GM18507 (cell line): Measurements from ENCODE around the gene IFT22.
"Not testable (repeated sequence)": the region's sequence is repeated elsewhere in the genome, so short reads cannot be mapped to it uniquely, and the experiment has no call there.

ENCODE experiments used
- DNase-seq: peaks from one replicate; pipeline ENCODE4 v3.0.0; 2011; ENCODE audit warnings: low read depth; ENCODE audit not compliant: insufficient read length; ENCODE audit errors: extremely low spot score
- FAIRE-seq: peaks from 2 replicates; lab custom pipeline; 2011; peaks lifted over from hg19 to GRCh38; lab: Jason Lieb, UNC

IFT22 gene

GRCh38 chr7:101287032-101287431, 34.6 kb downstream of the IFT22 start:
- FAIRE-seq = no peak

GRCh38 chr7:101285880-101286279, 35.7 kb downstream of the IFT22 start:
- not testable (repeated sequence) for FAIRE-seq

More at GRCh38 chr7:101287032-101287431, 34.6 kb downstream of the IFT22 start:
- no peak for DNase-seq

DNA sequence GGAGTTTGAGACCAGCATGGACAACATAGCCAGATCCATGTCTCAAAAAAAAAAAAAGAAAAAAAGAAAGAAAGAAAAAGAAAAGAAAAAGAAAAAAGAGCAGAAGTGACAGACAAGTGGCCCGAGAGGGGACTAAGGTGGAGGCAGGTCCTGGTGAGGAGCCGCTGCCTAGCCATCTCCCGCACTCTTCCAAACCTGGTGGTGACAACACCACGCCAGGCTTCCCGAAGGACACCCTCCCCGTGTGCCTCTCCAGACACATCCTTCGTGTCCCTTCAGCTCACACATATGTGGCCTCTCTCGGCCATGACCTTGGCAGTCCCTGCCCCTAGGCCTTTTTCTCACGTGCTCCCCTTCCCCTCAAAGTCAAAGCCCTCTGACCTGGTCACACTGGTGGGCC, 36.4 kb downstream of the IFT22 start:
- FAIRE-seq (no peak), DNase-seq (no peak)

More at GRCh38 chr7:101285880-101286279, 35.7 kb downstream of the IFT22 start:
- DNase-seq = not testable (repeated sequence)

DNA sequence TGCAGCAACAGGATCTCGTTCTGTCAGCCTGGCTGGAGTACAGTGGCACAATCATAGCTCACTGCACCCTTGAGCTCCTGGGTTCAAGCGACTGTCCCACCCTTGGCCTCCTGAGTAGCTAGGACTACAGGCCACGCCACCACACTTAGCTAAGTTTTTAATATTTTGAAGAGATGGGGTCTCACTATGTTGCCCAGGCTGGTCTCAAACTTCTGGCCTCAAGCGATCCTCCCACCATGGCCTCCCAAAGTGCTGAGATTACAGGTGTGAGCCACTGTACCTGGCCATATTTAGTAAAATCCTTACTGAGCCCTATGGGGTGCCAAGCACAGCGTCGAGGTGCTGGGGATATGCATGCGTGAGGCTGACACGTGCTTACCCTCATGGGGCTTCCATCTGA, 40.7 kb downstream of the IFT22 start:
- not testable (repeated sequence) for FAIRE-seq

DNA sequence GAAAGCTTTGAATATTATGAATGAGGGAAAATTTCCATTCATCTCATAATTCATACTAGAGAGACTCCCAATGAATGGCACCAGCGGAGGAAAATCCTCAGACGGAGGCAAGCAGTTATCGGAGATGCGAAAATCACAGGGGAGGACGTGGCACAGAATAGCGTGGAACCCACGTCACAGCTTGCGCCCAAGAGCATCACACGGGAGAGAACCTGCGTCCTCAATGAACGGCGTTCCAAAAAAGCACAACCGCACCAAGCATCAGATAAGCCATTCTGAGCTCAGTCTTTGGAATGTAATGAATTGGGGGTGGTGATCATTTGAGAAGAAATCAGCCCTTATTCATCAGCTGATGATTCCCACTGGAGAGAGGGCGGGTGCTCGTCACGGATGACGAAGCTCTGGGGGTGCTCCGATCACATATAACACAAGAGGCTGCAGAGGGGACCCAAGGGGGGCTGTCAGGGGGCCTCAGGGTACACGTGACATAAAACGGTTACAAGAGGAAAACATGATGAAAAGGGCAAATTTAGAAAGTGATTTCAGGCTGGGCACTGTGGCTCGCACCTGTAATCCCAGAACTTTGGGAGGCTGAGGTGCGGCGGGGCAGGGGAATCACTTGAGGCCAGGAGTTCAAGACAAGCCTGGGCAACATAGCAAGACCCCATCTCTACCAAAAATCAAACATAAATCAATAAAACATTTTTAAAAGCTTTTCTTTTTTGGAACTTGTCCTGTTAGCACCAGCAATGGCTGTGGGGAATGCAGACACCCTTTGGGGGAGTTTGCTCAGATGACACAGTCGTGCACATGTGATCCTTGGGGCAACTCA, 42.9 kb downstream of the IFT22 start:
- FAIRE-seq (no peak), DNase-seq (no peak)

More for the DNA sequence above, 40.7 kb downstream of the IFT22 start:
- DNase-seq = not testable (repeated sequence)

GRCh38 chr7:101277155-101277554, 44.5 kb downstream of the IFT22 start:
- DNase-seq (no peak), FAIRE-seq (no peak)

GRCh38 chr7:101273206-101273605, 48.4 kb downstream of the IFT22 start:
- no peak for DNase-seq
- no peak for FAIRE-seq

GRCh38 chr7:101271021-101271420, 50.6 kb downstream of the IFT22 start:
- no peak for FAIRE-seq
- DNase-seq = no peak

- FAIRE-seq = no peak
- DNase-seq = no peak
Measured at GRCh38 chr7:101269664-101270063, 51.9 kb downstream of the IFT22 start.

GRCh38 chr7:101265622-101266516, 55.7 kb downstream of the IFT22 start:
- FAIRE-seq = no peak

GRCh38 chr7:101264102-101264706, 57.4 kb downstream of the IFT22 start:
- not testable (repeated sequence) for FAIRE-seq, DNase-seq

More at GRCh38 chr7:101265622-101266516, 55.7 kb downstream of the IFT22 start:
- no peak for DNase-seq
